Activated naive CD8-positive, alpha-beta T cell treated with anti-CD3 and anti-CD28 coated beads, Interleukin-2, amount 50 U/mL, for 24 hours (primary cell): Measurements from ENCODE around the gene NEURL1B.
"Not testable (repeated sequence)": the region's sequence is repeated elsewhere in the genome, so short reads cannot be mapped to it uniquely, and the experiment has no call there.

Experiments used
- ATAC-seq: fragments of 150-1000 bp; cut with Tn5 transposase; one replicate; pipeline ENCODE4 v1.10.0; 2021
- DNase-seq: peaks from one replicate; pipeline ENCODE4 v3.0.0; 2021
- H3K27ac Mint-ChIP-seq: one replicate; pipeline ENCODE4 v1.8.0; 2021; ENCODE audit warnings: mild to moderate bottlenecking, mixed read lengths
- H3K27me3 Mint-ChIP-seq: one replicate; pipeline ENCODE4 v1.8.0; 2021; ENCODE audit warnings: mixed read lengths
- H3K36me3 Mint-ChIP-seq: one replicate; pipeline ENCODE4 v1.8.0; 2021; ENCODE audit warnings: low read depth, mixed read lengths
- H3K4me1 Mint-ChIP-seq: one replicate; pipeline ENCODE4 v1.8.0; 2021; ENCODE audit warnings: mixed read lengths
- H3K4me3 Mint-ChIP-seq: one replicate; pipeline ENCODE4 v1.8.0; 2021; ENCODE audit warnings: mild to moderate bottlenecking, moderate library complexity, mixed read lengths
- H3K9me3 Mint-ChIP-seq: one replicate; pipeline ENCODE4 v1.8.0; 2021; ENCODE audit warnings: mixed read lengths

The NEURL1B gene

DNA sequence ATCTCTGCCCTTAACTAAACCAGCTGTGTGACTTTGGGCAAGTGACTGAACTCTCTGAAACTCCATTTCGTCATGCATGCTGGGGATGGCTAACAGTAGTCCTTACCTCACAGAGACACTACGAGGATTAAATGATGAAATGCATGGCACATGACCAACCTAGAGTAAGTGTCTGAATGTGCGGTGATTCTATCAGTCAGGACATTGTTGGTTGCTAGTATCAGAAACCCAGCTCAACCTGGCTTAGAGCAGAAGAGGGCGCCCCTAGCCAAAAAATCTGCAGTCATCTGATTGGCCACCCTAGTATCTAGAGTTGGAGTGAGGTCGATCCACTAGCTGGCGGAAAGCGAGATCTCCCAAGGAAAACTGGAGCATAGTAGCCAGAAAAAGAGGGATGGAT, 25.2 kb downstream of the NEURL1B start:
- DNase-seq (no peak), ATAC-seq (no peak)
- H3K4me3 Mint-ChIP-seq = no peak overlapping the region
- H3K9me3 Mint-ChIP-seq = no peaks in the 10 kb centered on the region
- no peaks in the 10 kb centered on the region for H3K27me3 Mint-ChIP-seq
- no peaks in the 10 kb centered on the region for H3K36me3 Mint-ChIP-seq
- H3K27ac Mint-ChIP-seq = no peak overlapping the region
- H3K4me1 Mint-ChIP-seq = no peaks in the 10 kb centered on the region

DNA sequence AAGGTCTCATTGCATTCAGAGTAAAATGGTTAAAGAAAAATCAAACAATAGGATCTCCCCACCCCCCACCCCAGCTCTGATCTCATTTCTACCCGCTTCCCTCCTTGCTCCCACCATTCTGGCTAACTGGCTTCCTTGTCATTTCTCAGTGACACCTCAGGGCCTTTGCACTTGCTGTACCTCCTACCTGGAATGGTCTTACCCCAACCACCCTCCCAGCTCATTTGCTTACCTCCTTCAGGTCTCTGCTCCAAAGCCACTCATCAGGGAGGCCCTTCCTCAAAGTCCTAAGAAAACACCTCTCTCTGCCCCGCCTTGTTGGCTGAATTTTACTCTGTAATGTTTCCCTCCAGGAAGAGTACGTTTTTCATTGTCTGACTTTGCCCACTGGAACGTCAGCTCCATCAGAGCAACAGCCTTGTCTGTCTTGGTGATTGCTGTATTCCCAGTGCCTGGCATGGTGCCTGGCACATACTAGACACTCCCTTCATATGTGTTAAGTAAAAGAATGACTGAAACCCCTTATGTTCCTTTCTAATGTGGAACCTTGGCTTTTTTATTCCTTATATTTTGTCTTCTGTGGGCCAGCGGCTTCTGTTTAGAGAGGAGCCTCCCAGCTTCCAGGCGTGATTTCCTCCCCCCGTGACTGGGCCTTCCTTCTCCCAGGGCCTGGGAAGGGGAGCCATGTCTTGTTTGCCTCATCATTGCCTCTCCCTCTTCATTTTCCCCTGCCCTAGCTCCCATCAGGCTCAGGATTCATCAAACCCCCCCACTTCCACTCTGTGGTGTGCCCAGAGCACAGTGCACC, 26.9 kb downstream of the NEURL1B start:
- no peaks in the 10 kb centered on the region for H3K4me1 Mint-ChIP-seq
- no peaks in the 10 kb centered on the region for H3K27me3 Mint-ChIP-seq
- no peaks in the 10 kb centered on the region for H3K9me3 Mint-ChIP-seq
- no peaks in the 10 kb centered on the region for H3K36me3 Mint-ChIP-seq
- no peak overlapping the region for H3K4me3 Mint-ChIP-seq
- no peak for ATAC-seq
- DNase-seq = no peak
- H3K27ac Mint-ChIP-seq = no peak overlapping the region

DNA sequence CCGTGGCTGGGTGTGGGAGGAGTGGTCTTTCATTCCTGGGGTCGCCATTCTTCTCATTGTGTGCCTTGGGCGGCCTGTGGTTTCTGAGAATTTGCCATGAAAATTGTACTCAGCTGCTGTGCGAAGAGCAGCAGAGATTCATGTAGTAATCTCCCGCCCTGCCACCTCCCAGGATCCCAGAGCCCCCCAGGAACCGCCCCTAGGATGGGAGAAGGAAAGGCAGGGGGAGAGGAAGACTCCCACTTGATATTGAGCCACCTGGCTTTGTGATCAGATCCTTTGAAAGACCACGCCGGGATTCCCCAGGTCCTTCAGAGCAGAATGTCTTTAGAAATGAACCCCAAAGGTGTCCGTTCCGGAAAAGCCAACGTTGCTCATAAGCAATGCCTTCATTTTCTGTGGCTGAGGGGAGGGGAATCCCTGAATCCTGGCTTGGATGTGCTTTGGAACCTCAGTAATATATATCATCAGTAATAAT, 27.6 kb downstream of the NEURL1B start:
- Mint-ChIP-seq H3K27me3 (no peaks in the 10 kb centered on the region), H3K36me3 (no peaks in the 10 kb centered on the region), H3K4me3 (no peak overlapping the region), H3K27ac (no peak overlapping the region), H3K4me1 (no peaks in the 10 kb centered on the region), H3K9me3 (no peaks in the 10 kb centered on the region)
- DNase-seq (no peak), ATAC-seq (no peak)

DNA sequence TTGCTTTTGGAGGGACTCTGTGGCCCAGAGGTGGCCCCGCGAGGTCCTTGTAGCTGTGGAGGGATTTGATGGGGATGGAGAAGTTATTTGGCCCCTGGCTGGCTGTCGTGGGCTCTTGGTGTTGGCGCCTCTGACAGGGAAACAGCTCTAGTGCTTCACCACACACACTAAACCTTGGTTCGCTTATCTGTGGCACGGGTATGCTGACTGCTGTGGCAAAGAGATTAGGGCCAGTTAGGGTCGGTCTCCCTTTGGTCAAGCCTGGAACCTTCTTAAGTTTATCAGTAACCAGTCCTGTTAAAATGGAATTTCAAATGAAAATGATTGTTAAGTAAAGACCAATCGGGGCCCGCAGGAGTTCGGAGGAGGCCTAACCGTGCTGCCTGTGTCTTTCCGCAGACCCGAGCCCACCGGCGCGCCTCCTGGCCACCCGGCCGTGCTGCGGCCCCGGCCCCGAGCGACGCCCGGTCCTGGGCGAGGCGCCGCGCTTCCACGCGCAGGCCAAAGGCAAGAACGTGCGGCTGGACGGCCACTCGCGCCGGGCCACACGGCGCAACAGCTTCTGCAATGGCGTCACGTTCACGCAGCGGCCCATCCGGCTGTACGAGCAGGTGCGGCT, 28.4 kb downstream of the NEURL1B start:
- ATAC-seq = no peak
- no peaks in the 10 kb centered on the region for H3K36me3 Mint-ChIP-seq

DNA sequence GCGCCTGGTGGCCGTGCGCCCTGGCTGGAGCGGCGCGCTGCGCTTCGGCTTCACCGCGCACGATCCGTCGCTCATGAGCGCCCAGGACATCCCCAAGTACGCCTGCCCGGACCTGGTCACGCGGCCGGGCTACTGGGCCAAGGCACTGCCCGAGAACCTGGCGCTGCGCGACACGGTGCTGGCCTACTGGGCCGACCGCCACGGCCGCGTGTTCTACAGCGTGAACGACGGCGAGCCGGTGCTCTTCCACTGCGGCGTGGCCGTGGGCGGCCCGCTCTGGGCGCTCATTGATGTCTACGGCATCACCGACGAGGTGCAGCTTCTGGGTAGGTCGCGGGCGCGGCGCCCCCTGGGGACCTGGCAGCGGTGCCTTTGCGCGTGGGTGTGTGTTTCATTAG, 28.9 kb downstream of the NEURL1B start:
- Mint-ChIP-seq H3K27ac (no peak overlapping the region), H3K4me3 (no peak overlapping the region), H3K9me3 (no peaks in the 10 kb centered on the region), H3K4me1 (no peaks in the 10 kb centered on the region), H3K36me3 (no peaks in the 10 kb centered on the region), H3K27me3 (no peaks in the 10 kb centered on the region)
- no peak for DNase-seq
- no peak for ATAC-seq

More for the DNA sequence above, 28.4 kb downstream of the NEURL1B start:
- H3K4me1 Mint-ChIP-seq = no peaks in the 10 kb centered on the region
- no peaks in the 10 kb centered on the region for H3K9me3 Mint-ChIP-seq
- DNase-seq = no peak
- no peaks in the 10 kb centered on the region for H3K27me3 Mint-ChIP-seq
- H3K4me3 Mint-ChIP-seq = no peak overlapping the region
- H3K27ac Mint-ChIP-seq = no peak overlapping the region

DNA sequence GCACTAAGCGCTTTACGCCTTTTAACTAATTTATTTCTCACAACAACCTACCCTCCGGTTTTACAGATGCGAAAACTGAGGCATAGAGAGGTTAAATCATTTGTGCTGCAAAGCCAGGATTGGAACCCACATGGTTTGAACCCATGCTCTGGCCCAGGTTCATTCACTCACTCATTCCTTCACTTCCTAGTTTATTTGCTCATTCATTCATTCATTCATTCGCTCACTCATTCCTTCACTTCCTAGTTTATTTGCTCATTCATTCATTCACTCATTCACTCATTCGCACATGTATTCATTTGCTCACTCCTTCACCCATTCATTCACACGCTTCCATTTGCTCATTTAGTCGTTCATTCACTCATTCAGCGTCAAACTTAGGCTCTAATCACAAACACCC, 29.4 kb downstream of the NEURL1B start:
- DNase-seq (no peak), ATAC-seq (no peak)
- H3K27ac Mint-ChIP-seq = no peak overlapping the region
- no peaks in the 10 kb centered on the region for H3K4me1 Mint-ChIP-seq
- H3K4me3 Mint-ChIP-seq = no peak overlapping the region
- H3K36me3 Mint-ChIP-seq = no peaks in the 10 kb centered on the region
- H3K27me3 Mint-ChIP-seq = no peaks in the 10 kb centered on the region
- H3K9me3 Mint-ChIP-seq = no peaks in the 10 kb centered on the region

DNA sequence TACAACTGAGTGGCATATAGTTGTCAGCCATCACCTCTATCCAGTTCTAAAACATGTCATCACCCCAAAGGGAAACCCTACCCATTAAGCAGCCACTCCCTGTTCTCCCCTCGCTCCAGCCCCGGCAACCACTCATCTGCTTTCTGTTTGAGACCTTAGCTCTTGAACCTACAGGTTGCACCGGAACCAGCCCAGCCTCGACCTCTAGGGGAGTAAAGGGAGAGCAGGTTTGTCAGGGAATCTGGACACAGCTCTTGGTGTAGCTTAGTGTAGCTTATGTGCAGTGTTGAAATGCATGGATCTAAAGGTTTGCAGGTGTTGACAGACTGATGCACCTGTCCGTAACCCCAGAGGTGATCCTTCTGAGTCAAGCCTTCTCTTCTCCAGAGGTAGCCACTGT, 30.0 kb downstream of the NEURL1B start:
- Mint-ChIP-seq H3K9me3 (no peaks in the 10 kb centered on the region), H3K36me3 (no peaks in the 10 kb centered on the region), H3K4me3 (no peak overlapping the region), H3K4me1 (no peaks in the 10 kb centered on the region), H3K27me3 (no peaks in the 10 kb centered on the region), H3K27ac (no peak overlapping the region)
- no peak for ATAC-seq
- no peak for DNase-seq

DNA sequence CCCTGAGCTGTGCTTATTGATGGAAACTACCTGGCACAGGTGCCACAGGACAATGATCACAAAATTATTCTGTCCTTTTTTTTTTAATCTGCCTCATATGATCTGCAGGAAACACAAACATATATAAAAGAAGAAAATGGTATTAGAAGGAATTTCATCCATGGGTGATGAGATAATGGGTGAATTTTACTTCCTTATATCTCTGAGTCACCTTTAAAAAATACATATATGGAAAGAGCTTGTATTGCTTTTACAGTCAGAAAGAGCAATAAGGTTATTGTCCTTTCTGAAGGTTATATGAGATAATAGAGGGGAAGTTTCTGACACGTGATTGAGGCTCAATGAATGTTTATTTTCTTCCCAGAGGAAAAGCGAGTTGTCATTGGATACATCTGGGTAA, 31.6 kb downstream of the NEURL1B start:
- DNase-seq = no peak
- Mint-ChIP-seq H3K27ac (no peak overlapping the region), H3K27me3 (no peaks in the 10 kb centered on the region), H3K9me3 (no peaks in the 10 kb centered on the region), H3K4me1 (no peaks in the 10 kb centered on the region), H3K36me3 (no peaks in the 10 kb centered on the region), H3K4me3 (no peak overlapping the region)
- no peak for ATAC-seq

DNA sequence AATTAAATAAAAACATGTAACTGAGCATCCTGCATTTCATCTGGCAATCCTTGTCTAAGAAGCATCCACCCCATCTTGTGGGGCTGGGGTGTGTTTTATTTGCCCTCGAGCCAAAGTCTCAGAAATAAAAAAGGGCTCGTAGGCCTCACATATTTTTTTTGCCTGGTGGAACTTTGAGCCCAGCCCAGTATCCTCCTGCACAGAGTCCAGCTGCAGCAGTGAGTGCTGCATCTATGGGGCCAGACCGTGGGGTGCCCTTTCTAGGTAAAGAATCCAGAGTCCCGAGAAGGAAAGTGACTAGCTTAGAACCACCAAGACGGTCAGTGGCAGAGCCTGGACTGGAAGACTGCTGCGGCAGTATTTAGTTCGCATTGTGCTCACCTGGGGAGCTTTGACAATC, 33.1 kb downstream of the NEURL1B start:
- Mint-ChIP-seq H3K36me3 (no peaks in the 10 kb centered on the region), H3K27me3 (no peaks in the 10 kb centered on the region), H3K27ac (no peak overlapping the region), H3K9me3 (no peaks in the 10 kb centered on the region), H3K4me1 (no peaks in the 10 kb centered on the region), H3K4me3 (no peak overlapping the region)
- no peak for ATAC-seq
- DNase-seq = no peak

DNA sequence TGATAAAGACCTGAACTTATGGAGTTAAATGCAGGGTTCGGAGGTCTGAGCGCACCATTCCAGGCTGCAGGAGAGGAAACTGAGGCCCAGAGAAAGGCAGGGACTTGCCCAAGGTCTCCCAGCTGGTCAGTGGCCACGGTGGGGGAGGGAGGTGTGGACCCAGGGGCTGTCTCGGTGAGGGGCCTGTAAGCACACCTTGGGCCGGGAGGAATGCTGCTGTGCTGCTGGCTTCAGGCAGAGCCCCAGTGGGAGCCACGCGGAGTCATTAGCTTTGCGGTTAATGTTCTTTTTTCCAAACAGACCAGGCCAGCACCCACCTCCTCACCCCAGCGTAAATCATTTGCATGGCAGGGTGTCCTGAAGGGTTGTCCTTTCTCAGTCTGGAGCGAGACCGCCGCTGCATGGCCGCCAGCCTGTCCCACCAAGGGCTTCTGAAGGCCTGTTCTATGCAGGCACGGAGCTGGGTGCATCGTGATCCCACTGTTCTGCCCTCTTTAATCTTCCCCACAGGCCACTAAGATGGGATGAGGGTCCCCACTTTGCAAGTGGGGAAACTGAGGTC, 35.9 kb downstream of the NEURL1B start:
- Mint-ChIP-seq H3K27me3 (no peaks in the 10 kb centered on the region), H3K4me1 (no peaks in the 10 kb centered on the region), H3K4me3 (no peak overlapping the region), H3K36me3 (no peaks in the 10 kb centered on the region), H3K27ac (no peak overlapping the region), H3K9me3 (no peaks in the 10 kb centered on the region)
- DNase-seq (no peak), ATAC-seq (no peak)

DNA sequence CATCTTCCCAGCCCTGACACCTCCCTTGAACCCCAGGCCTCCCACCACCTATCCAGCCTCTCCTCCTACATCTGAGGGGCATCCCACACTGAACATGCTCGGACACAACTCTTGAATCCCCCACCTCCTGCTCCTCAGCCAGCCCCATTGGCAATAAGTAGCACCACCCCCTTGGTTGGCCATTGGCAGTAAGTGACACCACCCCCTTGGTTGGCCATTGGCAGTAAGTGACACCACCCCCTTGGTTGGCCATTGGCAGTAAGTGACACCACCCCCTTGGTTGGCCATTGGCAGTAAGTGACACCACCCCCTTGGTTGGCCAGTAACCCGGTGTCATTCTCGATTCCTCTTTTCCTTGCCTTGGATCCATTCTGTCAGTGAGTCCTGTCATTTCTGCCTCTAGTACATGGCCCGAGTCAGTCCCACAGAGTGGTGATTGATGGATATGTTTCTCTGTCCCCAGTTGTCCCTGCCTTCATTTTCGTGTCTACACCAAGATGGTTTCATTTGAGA, 37.4 kb downstream of the NEURL1B start:
- not testable (repeated sequence) for H3K9me3 Mint-ChIP-seq, H3K27ac Mint-ChIP-seq, ATAC-seq, H3K4me1 Mint-ChIP-seq, DNase-seq, H3K4me3 Mint-ChIP-seq, H3K36me3 Mint-ChIP-seq, H3K27me3 Mint-ChIP-seq

DNA sequence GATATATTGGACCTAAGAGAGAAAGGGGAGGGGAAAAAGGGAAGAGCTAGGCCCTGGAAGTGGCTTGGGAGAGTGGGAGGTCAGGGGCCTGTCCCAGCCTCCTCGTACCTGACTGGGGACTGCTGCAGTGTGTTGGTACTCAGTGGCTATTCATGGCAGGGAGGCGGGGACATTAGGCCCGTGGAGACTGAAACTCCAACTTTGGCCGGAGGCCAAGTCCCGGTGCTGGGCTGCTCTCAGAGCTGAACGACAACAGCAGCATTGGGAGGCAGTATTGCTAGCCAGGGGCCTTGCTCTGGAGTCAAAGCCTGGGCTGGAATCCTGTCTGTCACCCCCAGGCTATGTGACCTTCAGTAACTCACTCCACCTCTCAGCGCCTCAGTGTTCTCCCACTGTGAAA, 37.8 kb downstream of the NEURL1B start:
- no peak overlapping the region for H3K4me3 Mint-ChIP-seq
- H3K36me3 Mint-ChIP-seq = no peaks in the 10 kb centered on the region
- no peaks in the 10 kb centered on the region for H3K9me3 Mint-ChIP-seq
- H3K27ac Mint-ChIP-seq = no peak overlapping the region
- peaks cover 3% of the 10 kb centered on the region for H3K4me1 Mint-ChIP-seq
- ATAC-seq (no peak), DNase-seq (no peak)
- no peaks in the 10 kb centered on the region for H3K27me3 Mint-ChIP-seq

DNA sequence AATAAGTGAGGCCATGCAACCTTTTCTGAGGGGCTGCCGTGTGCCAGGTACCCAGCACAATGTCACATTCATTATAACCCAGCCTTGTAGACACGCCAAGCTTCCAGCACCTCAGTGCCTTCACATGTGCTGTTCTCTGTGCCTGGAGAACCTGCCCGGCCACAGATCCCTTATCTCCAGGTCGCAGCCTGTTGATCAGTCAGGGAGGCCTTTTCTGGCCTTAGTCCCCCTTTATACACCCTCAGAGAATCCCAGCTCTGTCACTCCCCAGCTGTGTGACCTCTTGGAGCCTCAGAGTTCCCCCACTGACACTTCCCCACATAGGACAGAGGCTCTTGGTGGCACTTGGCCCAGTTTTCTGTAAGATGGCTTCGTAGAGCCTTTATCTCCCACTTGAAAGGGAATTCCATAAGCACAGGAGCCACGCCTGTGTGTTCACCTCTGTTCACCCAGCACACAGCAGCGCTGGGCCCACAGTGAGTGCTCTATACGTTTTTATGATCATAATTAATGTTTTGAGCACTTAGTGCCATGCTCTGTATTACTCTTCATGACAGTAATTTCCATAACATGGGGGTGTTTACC, 38.7 kb downstream of the NEURL1B start:
- Mint-ChIP-seq H3K4me3 (no peak overlapping the region), H3K9me3 (no peaks in the 10 kb centered on the region), H3K27me3 (no peaks in the 10 kb centered on the region), H3K36me3 (no peaks in the 10 kb centered on the region), H3K4me1 (peaks cover 9% of the 10 kb centered on the region), H3K27ac (no peak overlapping the region)
- DNase-seq (no peak), ATAC-seq (no peak)

DNA sequence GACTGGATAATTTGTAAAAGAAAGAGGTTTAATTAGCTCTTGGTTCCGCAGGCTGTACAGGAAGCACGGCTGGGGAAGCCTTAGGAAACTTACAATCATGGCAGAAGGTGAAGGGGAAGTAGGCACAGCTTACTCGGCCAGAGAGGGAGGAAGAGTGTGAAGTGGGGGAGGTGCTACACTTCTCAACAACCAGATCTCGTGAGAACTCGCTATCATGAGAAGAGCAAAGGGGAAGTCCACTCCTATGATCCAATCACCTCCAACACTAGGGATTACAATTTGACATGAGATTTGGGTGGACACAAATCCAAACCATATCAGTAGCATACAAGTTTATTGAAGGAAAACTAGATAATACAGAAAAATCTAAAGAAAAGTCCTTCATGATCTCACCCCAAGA, 39.9 kb downstream of the NEURL1B start:
- no peaks in the 10 kb centered on the region for H3K9me3 Mint-ChIP-seq
- no peaks in the 10 kb centered on the region for H3K27me3 Mint-ChIP-seq
- DNase-seq (no peak), ATAC-seq (no peak)
- no peak overlapping the region for H3K27ac Mint-ChIP-seq
- peaks cover 9% of the 10 kb centered on the region for H3K4me1 Mint-ChIP-seq
- no peak overlapping the region for H3K4me3 Mint-ChIP-seq
- H3K36me3 Mint-ChIP-seq = no peaks in the 10 kb centered on the region

DNA sequence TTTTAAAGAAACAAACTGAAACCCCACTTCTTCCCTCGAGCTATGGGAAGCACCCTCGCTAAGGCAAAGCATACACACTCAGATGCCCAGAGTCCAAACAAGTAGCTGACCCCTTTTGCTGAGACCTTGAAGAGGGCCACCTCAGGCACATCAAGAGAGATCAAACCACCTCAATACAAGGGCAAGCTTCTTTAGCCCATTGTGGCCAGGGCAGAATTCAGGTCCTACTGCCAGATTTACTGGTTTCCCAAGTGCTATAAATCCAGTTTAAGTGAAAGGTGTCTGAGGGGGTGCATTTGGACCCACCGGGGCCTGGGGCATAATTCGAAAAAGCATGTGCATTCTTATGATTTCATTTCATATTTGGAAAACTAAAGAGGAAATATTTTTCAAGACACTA, 40.4 kb downstream of the NEURL1B start:
- Mint-ChIP-seq H3K27me3 (no peaks in the 10 kb centered on the region), H3K4me1 (peaks cover 9% of the 10 kb centered on the region), H3K9me3 (no peaks in the 10 kb centered on the region), H3K36me3 (no peaks in the 10 kb centered on the region), H3K27ac (no peak overlapping the region), H3K4me3 (no peak overlapping the region)
- ATAC-seq (no peak), DNase-seq (no peak)
